ENCODE measurements around the gene THRSP. TPM values are rescaled to one million over a fixed set of nuclear protein-coding genes. Genes with fewer than 3 reads are reported as not detected.

Gene THRSP
- total and polyA plus RNA-seq, 2 of the 8 experiments (the other 6 are each of a cell fraction or from before 2014, with no cell fraction given), result 0.11 TPM; not detected in 1

DNA sequence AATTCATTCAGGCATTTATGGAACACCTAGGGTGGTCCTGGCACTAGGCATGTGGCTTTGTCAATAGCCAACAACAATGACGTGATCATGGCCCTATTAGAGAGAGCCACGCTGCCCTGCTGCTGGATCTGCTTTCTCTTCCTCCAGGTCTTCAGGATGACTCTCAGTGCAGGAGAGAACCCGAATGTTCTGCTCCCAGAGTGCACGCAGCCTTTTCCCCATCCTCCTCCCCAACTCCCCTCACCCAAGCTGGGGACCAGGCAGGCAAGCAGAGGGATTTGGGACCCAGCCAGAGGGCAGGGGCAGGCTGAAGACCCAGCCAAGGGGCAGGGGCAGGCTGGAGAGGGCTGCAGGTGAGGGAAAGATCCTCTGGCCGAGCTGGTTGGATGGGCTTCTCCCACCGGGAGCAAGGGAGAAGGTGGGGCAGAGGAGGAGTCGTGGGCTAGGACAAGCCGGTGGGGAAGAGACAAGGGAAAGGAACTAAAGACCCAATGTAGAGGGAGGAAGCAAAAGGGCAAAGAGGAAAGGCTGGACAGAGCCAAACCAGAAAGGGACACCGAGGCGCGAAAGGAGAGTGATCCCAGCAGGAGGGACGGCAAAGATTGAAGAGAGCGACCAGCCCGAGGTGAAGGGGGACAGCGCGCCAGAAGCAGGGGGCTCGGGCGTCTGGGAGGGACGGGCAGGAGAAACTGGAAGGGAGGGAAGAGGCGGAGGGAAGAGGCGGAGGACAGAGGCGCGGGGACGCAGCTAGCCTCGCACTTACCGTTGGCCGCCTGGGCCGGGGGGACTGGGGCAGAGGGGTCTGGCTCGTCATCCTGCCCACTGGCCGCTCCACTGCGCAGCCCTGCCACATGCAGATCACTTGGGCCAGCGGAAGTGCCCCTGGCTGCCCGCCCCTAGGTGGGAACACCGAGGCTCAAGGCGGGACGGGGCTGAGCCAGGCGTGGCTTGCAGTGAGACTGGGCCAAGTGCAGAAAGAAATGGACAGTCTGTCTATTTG lies 41.0 kb upstream of the THRSP start, which contains the start of gene KCTD14:
KCTD14 (minus strand) TSS at position 880 of the 1,000 bp plus-strand sequence; CDS start at position 853, 27 bp downstream.
- Histone ChIP-seq H4K8ac (ENCODE audit: extremely low read depth, insufficient read depth, low read length) (no peak within 1 kb of the TSS; the same call in 1 of the 2 replicates), H3K23me2 (ENCODE audit: low read depth, low read length) (peaks cover 9% of the 10 kb centered on the region), H3K23ac (ENCODE audit: insufficient read length) (no peak within 1 kb of the TSS), H3K36me3 (ENCODE audit: control insufficient read depth in 2 of 4, insufficient read depth in 4 of 4, low read length in 3 of 4) (no peaks in the 10 kb centered on the region), H3K14ac (ENCODE audit: insufficient read length) (peak within 1 kb of the TSS; percentile 21), H2AK5ac (ENCODE audit: low read depth, low read length) (no peak within 1 kb of the TSS; the same call in 1 of the 2 replicates), H3K27me3 (replicated peaks in 1 of 4; ENCODE audit: control insufficient read depth in 3 of 4, extremely low read depth in 1 of 4, insufficient read depth in 3 of 4, low read length in 3 of 4) (no peaks in the 10 kb centered on the region), H3K4me1 (replicated peaks in 1 of 4; ENCODE audit: control insufficient read depth in 3 of 4, insufficient read depth in 4 of 4, low read length in 3 of 4) (peaks cover 0 to 13% (median 8%) of the 10 kb centered on the region in 4 experiments; a peak in 6 of 7 replicates), H2AFZ (ENCODE audit: low read length) (no peak within 1 kb of the TSS; the same call in 1 of the 2 replicates), H3K79me2 (ENCODE audit: control insufficient read depth in 1 of 2, insufficient read depth in 2 of 2, low read length in 2 of 2) (no peaks in the 10 kb centered on the region), H3K9ac (replicated peaks in 1 of 4; ENCODE audit: extremely low read depth in 1 of 4, low read depth in 3 of 4, low read length in 3 of 4) (peak within 1 kb of the TSS; percentile 68 to 78 (median 73)), H4K91ac (replicated peaks; ENCODE audit: insufficient read length, low read length) (peak within 1 kb of the TSS; percentile 79), H2BK15ac (ENCODE audit: low read length) (peak within 1 kb of the TSS; percentile 98; the same call in 1 of the 2 replicates), H3K27ac (ENCODE audit: low read depth, low read length) (peak within 1 kb of the TSS; percentile 35; the same call in 1 of the 2 replicates), H3K4ac (replicated peaks; ENCODE audit: insufficient read length, low read depth, low read length) (peak within 1 kb of the TSS; percentile 10), H3K56ac (replicated peaks; ENCODE audit: insufficient read length, low read depth, low read length) (no peak within 1 kb of the TSS), H2BK5ac (ENCODE audit: low read depth, low read length) (peak within 1 kb of the TSS; percentile 76; the same call in 1 of the 2 replicates), H2BK20ac (ENCODE audit: low read length) (no peak within 1 kb of the TSS; the same call in 1 of the 2 replicates), H2BK12ac (ENCODE audit: low read depth, low read length) (peak within 1 kb of the TSS; percentile 65), H4K5ac (ENCODE audit: insufficient read length, low read depth, low read length) (peak within 1 kb of the TSS; percentile 45), H3K18ac (ENCODE audit: extremely low read depth, low read length) (peak within 1 kb of the TSS; percentile 93), H3K9me3 (ENCODE audit: insufficient read depth in 2 of 2, low read depth in 1 of 2, low read length in 1 of 2) (no peaks in the 10 kb centered on the region), H3K79me1 (ENCODE audit: low read depth, low read length) (no peaks in the 10 kb centered on the region; the same call in 1 of the 2 replicates), H3K4me2 (ENCODE audit: insufficient read depth in 1 of 2, low read depth in 2 of 2, low read length in 2 of 2) (peak within 1 kb of the TSS; percentile 75 to 87), H2BK120ac (replicated peaks; ENCODE audit: low read depth, low read length) (no peak within 1 kb of the TSS), H4K20me1 (replicated peaks in 1 of 2; ENCODE audit: control insufficient read depth in 1 of 2, insufficient read depth in 2 of 2, low read length in 2 of 2) (no peaks in the 10 kb centered on the region), H3K4me3 (ENCODE audit: extremely low read depth in 1 of 4, insufficient read depth in 2 of 4, low read depth in 3 of 4, low read length in 4 of 4) (peak within 1 kb of the TSS; percentile 43 to 75 (median 64))
- FAIRE-seq (no peak), DNase-seq (ENCODE audit: low read depth in 1 of 2, low spot score in 2 of 2) (peak in 1 of 2 experiments; percentile 78)
- WGBS, 2 experiments (ENCODE audit: extremely low coverage in 1 of 2, insufficient coverage in 1 of 2, insufficient read length in 1 of 2, insufficient replicate concordance in 2 of 2, low coverage in 1 of 2, low lambda C conversion rate in 2 of 2, missing lambda C conversion rate in 1 of 2), result 8% methylated on average over 32 of the region's 37 CpGs; no CpG with 5 or more reads in 1 of the 2 experiments
- CTCF ChIA-PET (ENCODE audit: partially characterized antibody), result interaction anchor here (0.6 to 3.3 kb wide), 4 partner anchors 14 to 145 kb away, joined by 3 to 19 read pairs (median 3); no protein-coding TSS in a partner anchor
- POLR2A ChIA-PET (ENCODE audit: partially characterized antibody), result interaction anchor here (1.2 to 2.1 kb wide), 3 partner anchors 17 to 28 kb away, joined by 3 to 6 read pairs (median 6); partner anchors contain the start of gene INTS4
- TF ChIP-seq POLR2AphosphoS5 (IDR thresholded peaks at IDR 0.05; ENCODE audit: low read depth, low read length) (peak; percentile 75), POLR2A (IDR thresholded peaks at IDR 0.05; ENCODE audit: control extremely low read depth in 1 of 2, low read depth in 2 of 2, low read length in 2 of 2) (peak; percentile 10 to 88), KDM4A (IDR thresholded peaks at IDR 0.05; ENCODE audit: low read depth, low read length, severe bottlenecking) (peak; percentile 74), TAF1 (IDR thresholded peaks at IDR 0.05; ENCODE audit: low read depth, low read length) (peak; percentile 79), TBP (IDR thresholded peaks at IDR 0.05; ENCODE audit: low read depth, low read length) (peak; percentile 34; the same call in 1 of the 2 replicates), TCF12 (IDR thresholded peaks at IDR 0.05; ENCODE audit: low read depth, low read length) (0 out of 2 replicates have a peak, but pooled peaks have one; percentile 24), SP1 (IDR thresholded peaks at IDR 0.05; ENCODE audit: low read depth, low read length) (0 out of 2 replicates have a peak, but pooled peaks have one; percentile 20), HDAC2 (IDR thresholded peaks at IDR 0.05; ENCODE audit: borderline replicate concordance in 1 of 2, low read depth in 2 of 2, low read length in 2 of 2) (0 out of 4 replicates have a peak, but pooled peaks of 1 of the 2 experiments have one; percentile 29), CREB1 (IDR thresholded peaks at IDR 0.05) (peak; percentile 63; the same call in 1 of the 2 replicates)
- TF ChIP-seq, protein P1, sequence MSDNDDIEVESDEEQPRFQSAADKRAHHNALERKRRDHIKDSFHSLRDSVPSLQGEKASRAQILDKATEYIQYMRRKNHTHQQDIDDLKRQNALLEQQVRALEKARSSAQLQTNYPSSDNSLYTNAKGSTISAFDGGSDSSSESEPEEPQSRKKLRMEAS (IDR thresholded peaks at IDR 0.05), result peak; percentile 91
